ENCODE data around the gene PGAP3. TPM values are rescaled to one million over a fixed set of nuclear protein-coding genes. Genes with fewer than 3 reads are reported as not detected.

PGAP3 gene
- total RNA-seq, 2 experiments from 2014 or later, result 6.4 to 7.4 TPM

- Mint-ChIP-seq H3K4me1 (ENCODE audit: low read depth) (peaks cover 39% of the 10 kb centered on the region), H3K27ac (peak overlapping the region; percentile 87), H3K4me3 (peak overlapping the region; percentile 90), H3K9me3 (no peaks in the 10 kb centered on the region), H3K36me3 (ENCODE audit: low read depth) (peaks cover 5% of the 10 kb centered on the region), H3K27me3 (peaks cover 3% of the 10 kb centered on the region)
- ATAC-seq (no peak), DNase-seq (no peak)
- ChIA-PET POLR2A (interaction anchor here (1.0 to 1.6 kb wide), 2 partner anchors 13 to 118 kb away, joined by 3 to 4 read pairs; no protein-coding TSS in a partner anchor), CTCF (interaction anchor here (1.0 to 9.3 kb wide), 11 partner anchors 9 to 128 kb away, joined by 3 to 224 read pairs (median 4); partner anchors contain the start of gene PNMT)
- TF ChIP-seq CTCF (IDR thresholded peaks at IDR 0.05), result no peak
- intact Hi-C loops (cut with micrococcal nuclease), result loop anchor here (10.0 kb wide), 1 partner anchor 229 kb away; the partner anchor contains the start of genes IKZF3 and ZPBP2
These were observed 52.2 kb downstream of the PGAP3 start for GRCh38 chr17:39635614-39636176.

GRCh38 chr17:39634384-39634871 lies 53.4 kb downstream of the PGAP3 start:
- ATAC-seq (no peak), DNase-seq (no peak)
- Mint-ChIP-seq H3K36me3 (ENCODE audit: low read depth) (peaks cover 5% of the 10 kb centered on the region), H3K9me3 (no peaks in the 10 kb centered on the region), H3K4me1 (ENCODE audit: low read depth) (peaks cover 29% of the 10 kb centered on the region), H3K27me3 (peaks cover 3% of the 10 kb centered on the region), H3K4me3 (no peak overlapping the region), H3K27ac (no peak overlapping the region)
- CTCF ChIA-PET, result interaction anchor here (0.7 to 9.3 kb wide), 29 partner anchors 11 to 303 kb away, joined by 3 to 224 read pairs (median 3); partner anchors contain the start of genes MIEN1, PGAP3 and PNMT
- peak; percentile 92 for TF ChIP-seq CTCF (IDR thresholded peaks at IDR 0.05)
- intact Hi-C loops (cut with micrococcal nuclease), result loop anchor here (10.0 kb wide), 1 partner anchor 230 kb away; the partner anchor contains the start of genes IKZF3 and ZPBP2
- POLR2A ChIA-PET, result interaction anchor here (0.6 to 1.6 kb wide), 2 partner anchors 11 to 97 kb away, joined by 3 to 4 read pairs; no protein-coding TSS in a partner anchor

- intact Hi-C loops (cut with micrococcal nuclease), result loop anchor here (10.0 kb wide), 1 partner anchor 231 kb away; the partner anchor contains the start of genes IKZF3 and ZPBP2
- H3K27me3 Mint-ChIP-seq, result peaks cover 4% of the 10 kb centered on the region
- POLR2A ChIA-PET, result interaction anchor here (0.5 kb wide), 1 partner anchor 82 kb away, joined by 3 read pairs; no protein-coding TSS in a partner anchor
These were observed 54.2 kb downstream of the PGAP3 start for GRCh38 chr17:39633570-39634183.

GRCh38 chr17:39632153-39632941 lies 55.5 kb downstream of the PGAP3 start:
- CTCF ChIA-PET, result interaction anchor here (1.5 to 9.3 kb wide), 6 partner anchors 10 to 137 kb away, joined by 3 to 224 read pairs (median 12); no protein-coding TSS in a partner anchor
- Mint-ChIP-seq H3K4me3 (no peak overlapping the region), H3K4me1 (ENCODE audit: low read depth) (peaks cover 11% of the 10 kb centered on the region), H3K27me3 (peaks cover 12% of the 10 kb centered on the region), H3K9me3 (no peaks in the 10 kb centered on the region), H3K36me3 (ENCODE audit: low read depth) (no peaks in the 10 kb centered on the region), H3K27ac (no peak overlapping the region)
- intact Hi-C loops (cut with micrococcal nuclease), result loop anchor here (10.0 kb wide), 1 partner anchor 232 kb away; the partner anchor contains the start of genes IKZF3 and ZPBP2
- DNase-seq (no peak), ATAC-seq (no peak)
- no peak for TF ChIP-seq CTCF (IDR thresholded peaks at IDR 0.05)
- POLR2A ChIA-PET, result interaction anchor here (1.5 kb wide), 1 partner anchor 10 kb away, joined by 5 read pairs; no protein-coding TSS in a partner anchor

More at GRCh38 chr17:39633570-39634183, 54.2 kb downstream of the PGAP3 start:
- no peak for TF ChIP-seq CTCF (IDR thresholded peaks at IDR 0.05)
- Mint-ChIP-seq H3K4me1 (ENCODE audit: low read depth) (peaks cover 23% of the 10 kb centered on the region), H3K4me3 (no peak overlapping the region), H3K27ac (no peak overlapping the region), H3K36me3 (ENCODE audit: low read depth) (peaks cover 5% of the 10 kb centered on the region), H3K9me3 (no peaks in the 10 kb centered on the region)
- CTCF ChIA-PET, result interaction anchor here (0.9 to 9.3 kb wide), 14 partner anchors 12 to 261 kb away, joined by 3 to 224 read pairs (median 3); partner anchors contain the start of genes MIEN1 and PNMT
- no peak for DNase-seq
- ATAC-seq, result no peak

Data from activated CD8-positive, alpha-beta T cell treated with anti-CD3 and anti-CD28 coated beads for 36 hours (primary cell).